ENCODE measurements around the gene PCSK1N.

DNA sequence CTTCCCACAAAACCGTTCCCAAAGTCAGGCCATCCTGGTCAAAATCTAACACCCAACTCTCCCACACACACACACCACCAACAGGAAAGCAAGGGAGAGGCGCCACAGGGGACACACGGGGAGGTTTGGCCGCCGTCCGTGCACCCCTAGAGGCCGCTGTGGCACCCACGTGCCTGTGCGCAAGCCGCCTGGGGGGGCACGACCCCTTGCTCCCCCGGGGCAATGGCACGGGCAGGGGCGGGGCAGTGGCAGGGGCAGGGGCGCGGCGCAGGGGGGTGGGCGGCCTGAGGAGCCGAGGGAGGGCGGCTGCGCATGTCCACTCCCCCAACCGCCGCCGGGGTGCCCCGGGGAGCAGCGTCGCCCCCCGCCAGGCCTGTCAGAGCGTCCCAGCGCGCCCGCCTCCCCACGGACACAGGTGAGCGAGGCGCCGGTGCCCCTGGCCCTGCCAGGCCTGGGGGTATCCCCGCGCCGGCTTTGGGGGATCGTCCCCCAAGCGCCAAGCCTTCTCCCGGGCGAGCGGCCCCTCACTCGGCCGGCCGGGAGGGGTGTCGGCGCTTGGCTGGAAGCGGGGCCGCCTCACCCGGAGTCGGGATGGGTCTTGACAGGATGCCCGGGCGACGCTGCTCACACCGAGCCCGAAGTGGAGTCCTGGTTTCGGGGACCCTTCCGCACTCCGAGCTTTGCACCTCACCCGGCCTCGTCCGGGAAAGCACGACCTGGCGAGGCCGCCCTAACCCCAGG lies 9.1 kb downstream of the PCSK1N start, which contains the start of gene ERAS:
- TF ChIP-seq YY1 (IDR thresholded peaks at IDR 0.05; ENCODE audit: extremely low read depth, insufficient replicate concordance, low read depth, low read length) (no peak), EZH2phosphoT487 (IDR thresholded peaks at IDR 0.05; ENCODE audit: borderline replicate concordance) (no peak), SIN3A (IDR thresholded peaks at IDR 0.05; ENCODE audit: low read depth) (no peak), CTCF (IDR thresholded peaks at IDR 0.05 in 2 of 3, conservative IDR thresholded peaks at IDR 0.05 in 1 of 3; ENCODE audit: borderline replicate concordance in 1 of 3, insufficient read depth in 1 of 3, low read depth in 2 of 3, low read length in 2 of 3) (no peak), EZH2 (IDR thresholded peaks at IDR 0.05) (no peak), POLR2A (IDR thresholded peaks at IDR 0.05; ENCODE audit: borderline replicate concordance, extremely low read depth, insufficient read depth, insufficient read length) (no peak), JUND (IDR thresholded peaks at IDR 0.05) (no peak), REST (IDR thresholded peaks at IDR 0.05; ENCODE audit: low read depth) (no peak), POLR2AphosphoS5 (IDR thresholded peaks at IDR 0.05; ENCODE audit: low read depth, low read length) (no peak), FOSL1 (IDR thresholded peaks at IDR 0.05; ENCODE audit: low read depth) (no peak)
- TF ChIP-seq, protein P1, sequence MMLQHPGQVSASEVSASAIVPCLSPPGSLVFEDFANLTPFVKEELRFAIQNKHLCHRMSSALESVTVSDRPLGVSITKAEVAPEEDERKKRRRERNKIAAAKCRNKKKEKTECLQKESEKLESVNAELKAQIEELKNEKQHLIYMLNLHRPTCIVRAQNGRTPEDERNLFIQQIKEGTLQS (IDR thresholded peaks at IDR 0.05): no peak

Measured in HCT116 (cell line).